GM12801 (cell line): Measurements from ENCODE around the gene BOC.

Experiments used
- TF ChIP-seq, protein P1 (sequence below): IDR thresholded peaks from one replicate; pipeline ENCODE4 v1.5.1; 2011; ENCODE audit warnings: control low read depth; ENCODE audit not compliant: insufficient read length; ENCODE audit errors: extremely low read depth

The BOC gene

GRCh38 chr3:113221721-113222257, 10.4 kb downstream of the BOC start:
- TF ChIP-seq, protein P1, sequence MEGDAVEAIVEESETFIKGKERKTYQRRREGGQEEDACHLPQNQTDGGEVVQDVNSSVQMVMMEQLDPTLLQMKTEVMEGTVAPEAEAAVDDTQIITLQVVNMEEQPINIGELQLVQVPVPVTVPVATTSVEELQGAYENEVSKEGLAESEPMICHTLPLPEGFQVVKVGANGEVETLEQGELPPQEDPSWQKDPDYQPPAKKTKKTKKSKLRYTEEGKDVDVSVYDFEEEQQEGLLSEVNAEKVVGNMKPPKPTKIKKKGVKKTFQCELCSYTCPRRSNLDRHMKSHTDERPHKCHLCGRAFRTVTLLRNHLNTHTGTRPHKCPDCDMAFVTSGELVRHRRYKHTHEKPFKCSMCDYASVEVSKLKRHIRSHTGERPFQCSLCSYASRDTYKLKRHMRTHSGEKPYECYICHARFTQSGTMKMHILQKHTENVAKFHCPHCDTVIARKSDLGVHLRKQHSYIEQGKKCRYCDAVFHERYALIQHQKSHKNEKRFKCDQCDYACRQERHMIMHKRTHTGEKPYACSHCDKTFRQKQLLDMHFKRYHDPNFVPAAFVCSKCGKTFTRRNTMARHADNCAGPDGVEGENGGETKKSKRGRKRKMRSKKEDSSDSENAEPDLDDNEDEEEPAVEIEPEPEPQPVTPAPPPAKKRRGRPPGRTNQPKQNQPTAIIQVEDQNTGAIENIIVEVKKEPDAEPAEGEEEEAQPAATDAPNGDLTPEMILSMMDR: no peak

- TF ChIP-seq, protein P1: no peak
Measured at GRCh38 chr3:113222451-113223086, 11.2 kb downstream of the BOC start.

GRCh38 chr3:113223475-113224281, 12.3 kb downstream of the BOC start:
- TF ChIP-seq, protein P1: no peak

DNA sequence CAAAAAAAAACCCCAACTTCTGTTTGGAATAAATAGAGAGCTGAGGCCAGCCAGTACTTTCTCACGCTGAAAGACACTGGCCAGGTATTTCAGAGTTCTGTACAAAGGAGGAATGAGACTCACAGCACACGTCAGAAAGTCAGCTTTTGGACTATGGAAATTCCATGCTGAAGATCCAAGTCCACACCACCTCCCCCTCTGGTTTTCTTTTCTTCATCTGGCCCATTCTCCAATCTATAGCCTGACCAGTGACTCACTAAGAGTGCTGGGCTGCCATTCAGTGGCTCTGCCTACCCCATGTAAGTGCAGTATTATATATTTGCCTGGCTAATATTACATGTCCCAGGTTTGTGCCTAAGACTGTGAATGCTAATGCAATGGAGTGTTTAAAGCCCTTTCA, 13.9 kb downstream of the BOC start:
- TF ChIP-seq, protein P1: no peak

DNA sequence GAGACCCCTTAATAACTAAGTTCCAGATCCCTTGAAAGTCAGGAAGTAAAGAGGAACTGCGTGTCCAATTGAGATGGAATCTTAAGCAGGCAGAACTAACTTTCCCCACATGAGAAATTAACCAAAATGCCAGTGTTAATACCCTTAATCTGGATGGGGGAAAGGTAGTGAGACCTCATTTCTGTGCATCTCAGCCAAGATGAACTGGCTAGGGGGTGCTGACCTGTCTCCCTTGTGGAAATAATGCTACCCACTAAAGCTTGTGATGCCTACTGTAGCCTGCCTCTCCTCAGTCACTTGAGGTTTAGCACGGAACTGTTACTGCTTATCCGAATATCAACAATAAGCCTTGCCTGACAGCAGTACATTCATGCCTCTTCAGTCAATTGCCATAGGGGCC, 15.1 kb downstream of the BOC start:
- TF ChIP-seq, protein P1: no peak

- TF ChIP-seq, protein P1: no peak
Measured at GRCh38 chr3:113227146-113227545, 15.8 kb downstream of the BOC start.

- TF ChIP-seq, protein P1: no peak
Measured at GRCh38 chr3:113228498-113229286, 17.3 kb downstream of the BOC start.
